ENCODE results near the gene CASKIN2. TPM values are rescaled to one million over a fixed set of nuclear protein-coding genes. Genes with fewer than 3 reads are reported as not detected.

The CASKIN2 gene
- total RNA-seq, 1 donor from 2014 or later, result 30.3 TPM

GRCh38 chr17:75549246-75550138 lies 34.2 kb upstream of the CASKIN2 start:
- Mint-ChIP-seq H3K27ac (ENCODE audit: unreplicated experiment) (no peak overlapping the region), H3K36me3 (ENCODE audit: low read depth) (no peaks in the 10 kb centered on the region), H3K9me3 (ENCODE audit: low read depth) (no peaks in the 10 kb centered on the region), H3K4me3 (ENCODE audit: unreplicated experiment) (no peak overlapping the region), H3K4me1 (ENCODE audit: low read depth) (peaks cover 13% of the 10 kb centered on the region), H3K27me3 (ENCODE audit: low read depth) (peaks cover 3% of the 10 kb centered on the region)
- TF ChIP-seq, protein P1, sequence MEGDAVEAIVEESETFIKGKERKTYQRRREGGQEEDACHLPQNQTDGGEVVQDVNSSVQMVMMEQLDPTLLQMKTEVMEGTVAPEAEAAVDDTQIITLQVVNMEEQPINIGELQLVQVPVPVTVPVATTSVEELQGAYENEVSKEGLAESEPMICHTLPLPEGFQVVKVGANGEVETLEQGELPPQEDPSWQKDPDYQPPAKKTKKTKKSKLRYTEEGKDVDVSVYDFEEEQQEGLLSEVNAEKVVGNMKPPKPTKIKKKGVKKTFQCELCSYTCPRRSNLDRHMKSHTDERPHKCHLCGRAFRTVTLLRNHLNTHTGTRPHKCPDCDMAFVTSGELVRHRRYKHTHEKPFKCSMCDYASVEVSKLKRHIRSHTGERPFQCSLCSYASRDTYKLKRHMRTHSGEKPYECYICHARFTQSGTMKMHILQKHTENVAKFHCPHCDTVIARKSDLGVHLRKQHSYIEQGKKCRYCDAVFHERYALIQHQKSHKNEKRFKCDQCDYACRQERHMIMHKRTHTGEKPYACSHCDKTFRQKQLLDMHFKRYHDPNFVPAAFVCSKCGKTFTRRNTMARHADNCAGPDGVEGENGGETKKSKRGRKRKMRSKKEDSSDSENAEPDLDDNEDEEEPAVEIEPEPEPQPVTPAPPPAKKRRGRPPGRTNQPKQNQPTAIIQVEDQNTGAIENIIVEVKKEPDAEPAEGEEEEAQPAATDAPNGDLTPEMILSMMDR (IDR thresholded peaks at IDR 0.05), result no peak
- DNase-seq (ENCODE audit: low spot score), result no peak

GRCh38 chr17:75548813-75549212 lies 33.5 kb upstream of the CASKIN2 start:
- DNase-seq (ENCODE audit: low spot score), result no peak
- peaks cover 13% of the 10 kb centered on the region for H3K4me1 Mint-ChIP-seq (ENCODE audit: low read depth)
- H3K4me3 Mint-ChIP-seq (ENCODE audit: unreplicated experiment), result no peak overlapping the region
- H3K27me3 Mint-ChIP-seq (ENCODE audit: low read depth), result peaks cover 3% of the 10 kb centered on the region
- no peaks in the 10 kb centered on the region for H3K36me3 Mint-ChIP-seq (ENCODE audit: low read depth)
- TF ChIP-seq, protein P1 (IDR thresholded peaks at IDR 0.05), result no peak
- H3K27ac Mint-ChIP-seq (ENCODE audit: unreplicated experiment), result no peak overlapping the region
- H3K9me3 Mint-ChIP-seq (ENCODE audit: low read depth), result no peaks in the 10 kb centered on the region

DNA sequence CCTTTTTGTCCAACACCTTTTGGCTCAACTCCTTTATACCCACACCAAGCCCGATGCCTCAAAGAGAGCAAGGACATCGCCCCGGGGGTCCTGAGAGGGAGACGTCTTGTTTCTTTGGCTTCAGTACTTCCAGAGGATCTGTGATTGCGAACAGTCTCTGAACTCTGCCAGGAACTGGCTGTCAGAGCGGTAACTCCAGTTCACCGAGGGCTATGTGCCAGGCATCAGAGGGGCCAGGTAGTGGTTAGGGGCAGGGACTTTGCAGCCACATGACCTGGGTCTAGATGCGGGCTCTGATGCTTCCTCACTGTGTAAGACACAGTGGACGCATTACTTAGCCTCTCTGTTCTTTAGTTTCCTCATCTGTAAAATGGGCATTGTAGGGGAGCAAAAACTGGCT lies 31.8 kb upstream of the CASKIN2 start:
- TF ChIP-seq, protein P1 (IDR thresholded peaks at IDR 0.05), result no peak
- Mint-ChIP-seq H3K4me3 (ENCODE audit: unreplicated experiment) (no peak overlapping the region), H3K36me3 (ENCODE audit: low read depth) (no peaks in the 10 kb centered on the region), H3K4me1 (ENCODE audit: low read depth) (no peaks in the 10 kb centered on the region), H3K27ac (ENCODE audit: unreplicated experiment) (no peak overlapping the region), H3K9me3 (ENCODE audit: low read depth) (no peaks in the 10 kb centered on the region), H3K27me3 (ENCODE audit: low read depth) (peaks cover 3% of the 10 kb centered on the region)
- no peak for DNase-seq (ENCODE audit: low spot score)

GRCh38 chr17:75546181-75546580 lies 30.8 kb upstream of the CASKIN2 start:
- no peak for DNase-seq (ENCODE audit: low spot score)
- no peaks in the 10 kb centered on the region for H3K9me3 Mint-ChIP-seq (ENCODE audit: low read depth)
- no peak overlapping the region for H3K4me3 Mint-ChIP-seq (ENCODE audit: unreplicated experiment)
- no peak overlapping the region for H3K27ac Mint-ChIP-seq (ENCODE audit: unreplicated experiment)
- TF ChIP-seq, protein P1 (IDR thresholded peaks at IDR 0.05), result no peak
- H3K4me1 Mint-ChIP-seq (ENCODE audit: low read depth), result no peaks in the 10 kb centered on the region
- no peaks in the 10 kb centered on the region for H3K36me3 Mint-ChIP-seq (ENCODE audit: low read depth)
- peaks cover 3% of the 10 kb centered on the region for H3K27me3 Mint-ChIP-seq (ENCODE audit: low read depth)

DNA sequence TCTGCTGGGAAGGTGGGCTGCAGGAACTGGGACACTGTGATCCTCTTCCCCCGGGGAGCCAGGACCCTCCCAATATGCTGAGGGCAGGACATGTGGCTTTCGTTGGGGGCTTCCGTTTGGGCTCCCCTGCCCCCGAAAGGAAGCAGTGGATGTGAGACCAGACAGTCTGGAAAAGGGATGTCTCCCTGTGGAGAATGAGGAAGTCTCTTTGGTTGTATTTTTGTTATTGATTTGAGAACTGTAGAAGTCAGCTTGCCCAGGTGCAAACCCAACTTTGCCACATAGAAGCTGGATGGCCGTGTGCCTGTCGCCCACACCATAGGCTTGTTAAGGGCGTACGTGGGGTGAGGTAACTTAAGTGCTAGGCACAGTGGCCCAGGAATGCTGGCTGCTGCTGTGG lies 28.9 kb upstream of the CASKIN2 start:
- no peak overlapping the region for H3K4me3 Mint-ChIP-seq (ENCODE audit: unreplicated experiment)
- H3K36me3 Mint-ChIP-seq (ENCODE audit: low read depth), result no peaks in the 10 kb centered on the region
- no peaks in the 10 kb centered on the region for H3K9me3 Mint-ChIP-seq (ENCODE audit: low read depth)
- peaks cover 3% of the 10 kb centered on the region for H3K27me3 Mint-ChIP-seq (ENCODE audit: low read depth)
- no peak for DNase-seq (ENCODE audit: low spot score)
- no peak overlapping the region for H3K27ac Mint-ChIP-seq (ENCODE audit: unreplicated experiment)
- TF ChIP-seq, protein P1 (IDR thresholded peaks at IDR 0.05), result no peak
- no peaks in the 10 kb centered on the region for H3K4me1 Mint-ChIP-seq (ENCODE audit: low read depth)

Measured in chondrocyte (in vitro differentiated cells).